Endothelial cell of umbilical vein (primary cell): Measurements from ENCODE around the gene DNAJB8. TPM values are rescaled to one million over a fixed set of nuclear protein-coding genes. Genes with fewer than 3 reads are reported as not detected.

Experiments
- BruUV-seq: library from RNA; stranded (reverse); fragments of 400-500 nt; replicated peaks from 2 replicates; lab custom pipeline; 2021; lab: Mats Ljungman, UMichigan
- CTCF ChIA-PET: fragments of 300-600, 350-600 bp; sonication (Branson Sonifier 250); formaldehyde crosslinking; loops from one replicate; lab custom pipeline; 2021; ENCODE audit warnings: antibody characterized with exemption, inconsistent platforms; lab: Charles Lee
- POLR2A ChIA-PET: fragments of 300-600, 350-600 bp; sonication (Branson Sonifier 250); formaldehyde crosslinking; loops from one replicate; lab custom pipeline; 2021; ENCODE audit warnings: antibody characterized with exemption, inconsistent platforms; lab: Charles Lee
- DNase-seq: peaks from one replicate; pipeline ENCODE4 v3.0.0-alpha.2; 2011; ENCODE audit warnings: low read depth, low spot score
- FAIRE-seq: peaks from 2 replicates; lab custom pipeline; 2011; peaks lifted over from hg19 to GRCh38; lab: Jason Lieb, UNC
- H2AFZ ChIP-seq: 2 replicates; pipeline ENCODE4 v1.6.0; 2012; ENCODE audit warnings: low read depth, low read length, control low read depth, inconsistent platforms
- H3K27ac ChIP-seq: 2 replicates; pipeline ENCODE4 v1.5.1; 2011; ENCODE audit warnings: low read depth, mild to moderate bottlenecking, control low read depth, low read length, moderate library complexity; ENCODE audit not compliant: insufficient read depth
- H3K27me3 ChIP-seq, 2 experiments: 2 replicates each; pipeline versions ENCODE4 v1.6.0 to v1.6.1; 2011; ENCODE audit warnings: low read length in 2 of 2, mixed read lengths in 1 of 2; ENCODE audit not compliant: control insufficient read depth in 2 of 2, insufficient read depth in 2 of 2
- H3K36me3 ChIP-seq, 2 experiments: 2 replicates in 1 of 2; 3 replicates in 1 of 2; pipeline ENCODE4 v1.5.1; 2011; ENCODE audit warnings: low read length in 2 of 2, mild to moderate bottlenecking in 1 of 2, moderate library complexity in 1 of 2; ENCODE audit not compliant: control insufficient read depth in 2 of 2, insufficient read depth in 2 of 2; ENCODE audit errors: extremely low read depth in 1 of 2
- H3K4me1 ChIP-seq: 3 replicates; pipeline ENCODE4 v1.5.1; 2011; ENCODE audit warnings: mild to moderate bottlenecking, low read length; ENCODE audit not compliant: control insufficient read depth, insufficient read depth; ENCODE audit errors: extremely low read depth
- H3K4me2 ChIP-seq: 2 replicates; pipeline ENCODE4 v1.6.1; 2011; ENCODE audit warnings: low read length, control low read depth, mixed read lengths; ENCODE audit not compliant: insufficient read depth
- H3K4me3 ChIP-seq, 3 experiments: fragments of 200-600 bp in 1 of 3; sonication (generic), shearing (Covaris generic) in 1 of 3; replicated peaks in 1 of 3; 2 replicates each; pipeline ENCODE4 v1.5.1; 2011 to 2016; ENCODE audit warnings: control low read depth in 3 of 3, low read length in 3 of 3, mild to moderate bottlenecking in 2 of 3, inconsistent platforms in 1 of 3, low read depth in 1 of 3, moderate library complexity in 1 of 3; ENCODE audit not compliant: insufficient read depth in 1 of 3
- H3K79me2 ChIP-seq: 2 replicates; pipeline ENCODE4 v1.6.0; 2012; ENCODE audit warnings: low read length, inconsistent platforms; ENCODE audit not compliant: control insufficient read depth, insufficient read depth
- H3K9ac ChIP-seq: replicated peaks from 2 replicates; pipeline ENCODE3; 2011; ENCODE audit warnings: low read length, control low read depth; ENCODE audit not compliant: insufficient read depth; ENCODE audit errors: extremely low read depth
- H3K9me1 ChIP-seq: replicated peaks from 3 replicates; pipeline ENCODE4 v1.6.0; 2011; ENCODE audit warnings: mild to moderate bottlenecking, low read length; ENCODE audit not compliant: control insufficient read depth, insufficient read depth; ENCODE audit errors: extremely low read depth
- H3K9me3 ChIP-seq: replicated peaks from 2 replicates; pipeline ENCODE4 v1.5.1; 2012; ENCODE audit warnings: low read length, inconsistent platforms; ENCODE audit not compliant: control insufficient read depth, insufficient read depth
- H4K20me1 ChIP-seq: replicated peaks from 2 replicates; pipeline ENCODE3; 2011; ENCODE audit warnings: mild to moderate bottlenecking, low read length; ENCODE audit not compliant: control insufficient read depth, insufficient read depth; ENCODE audit errors: extremely low read depth
- CTCF ChIP-seq, 2 donors: IDR thresholded peaks; 1 replicate in 1 of 2; 2 replicates in 1 of 2; pipeline ENCODE4 v1.5.1; 2011; ENCODE audit warnings: low read length in 2 of 2, mild to moderate bottlenecking in 2 of 2, moderate library complexity in 2 of 2, control low read depth in 1 of 2, inconsistent platforms in 1 of 2, low read depth in 1 of 2; ENCODE audit not compliant: insufficient read depth in 1 of 2; ENCODE audit errors: extremely low read depth in 1 of 2
- EZH2 ChIP-seq: IDR thresholded peaks from 2 replicates; pipeline ENCODE4 v1.6.1; 2012; ENCODE audit warnings: borderline replicate concordance, low read depth, mild to moderate bottlenecking, moderate library complexity, low read length, inconsistent platforms; ENCODE audit not compliant: severe bottlenecking
- FOS ChIP-seq: IDR thresholded peaks from 2 replicates; pipeline ENCODE4 v1.6.1; 2011; ENCODE audit warnings: mild to moderate bottlenecking, low read length, moderate library complexity, borderline replicate concordance; ENCODE audit not compliant: insufficient read depth
- GATA2 ChIP-seq: IDR thresholded peaks from 2 replicates; pipeline ENCODE4 v1.7.0; 2011; ENCODE audit warnings: low read depth, mild to moderate bottlenecking, moderate library complexity, mixed read lengths, low read length; ENCODE audit not compliant: insufficient read length, insufficient read depth
- JUN ChIP-seq: IDR thresholded peaks from 2 replicates; pipeline ENCODE4 v1.6.1; 2011; ENCODE audit warnings: borderline replicate concordance, low read depth; ENCODE audit not compliant: insufficient read length, insufficient read depth
- MAX ChIP-seq: IDR thresholded peaks from 2 replicates; pipeline ENCODE4 v1.6.1; 2011; ENCODE audit not compliant: insufficient read depth, insufficient read length
- MYC ChIP-seq: IDR thresholded peaks from one replicate; pipeline ENCODE4 v1.6.1; 2011; ENCODE audit warnings: mild to moderate bottlenecking, low read depth, low read length
- POLR2A ChIP-seq: IDR thresholded peaks from 2 replicates; pipeline ENCODE4 v1.6.1; 2012; ENCODE audit warnings: low read depth, mild to moderate bottlenecking, control low read depth, low read length
- POLR2AphosphoS5 ChIP-seq: IDR thresholded peaks from 2 replicates; pipeline ENCODE4 v1.6.1; 2012; ENCODE audit warnings: low read depth, mild to moderate bottlenecking, control low read depth, low read length, moderate library complexity; ENCODE audit not compliant: insufficient read depth
- dilution Hi-C: fragments of 300-500 bp; cut with MboI; formaldehyde crosslinking; loops from one replicate; pipeline ENCODE4 v1.15.0; 2019; ENCODE audit warnings: low sequenced_read_pairs; ENCODE audit not compliant: extremely low pct_ligation_motif_present
- intact Hi-C: fragments of 100-400 bp; cut with micrococcal nuclease; formaldehyde crosslinking; loops from one replicate; pipeline ENCODE4 v1.10.0; 2022
- polyA plus RNA-seq, 4 experiments: library from polyadenylated mRNA; depleted of rRNA in 3 of 4; stranded (reverse) in 3 of 4; unstranded in 1 of 4; fragments of >200 nt; gene quantifications; 2 replicates each; pipeline versions ENCODE4 v1.2.1 to v1.2.3, GENCODE V29; 2011 to 2012; ENCODE audit warnings: missing spikeins in 1 of 4
- total RNA-seq: library from RNA; stranded (reverse); gene quantifications from 2 replicates; pipeline ENCODE4 v1.2.3, GENCODE V29; 2021

Gene DNAJB8
- total and polyA plus RNA-seq, 2 donors (not counting 3 experiments of a cell fraction or from before 2014, with no cell fraction given): not detected

GRCh38 chr3:128498901-128499530, 32.3 kb upstream of the DNAJB8 start:
- ChIA-PET POLR2A (interaction anchor here (0.6 kb wide), 1 partner anchor 486 kb away, joined by 7 read pairs; no protein-coding TSS in a partner anchor), CTCF (interaction anchor here (0.9 to 5.3 kb wide), 8 partner anchors 9 to 192 kb away, joined by 3 to 52 read pairs (median 6); no protein-coding TSS in a partner anchor)
- H3K4me3 ChIP-seq: no peak overlapping the region
- no peak overlapping the region for H3K27ac ChIP-seq
- no peaks in the 10 kb centered on the region for H4K20me1 ChIP-seq
- H2AFZ ChIP-seq: no peak overlapping the region
- peaks cover 18% of the 10 kb centered on the region for H3K79me2 ChIP-seq
- no peaks in the 10 kb centered on the region for H3K36me3 ChIP-seq
- dilution Hi-C loops (no loop called here), intact Hi-C loops (loop anchor here (1.0 to 5.0 kb wide), 2 partner anchors 85 to 272 kb away; no protein-coding TSS in a partner anchor)
- H3K9me3 ChIP-seq: no peaks in the 10 kb centered on the region
- H3K9ac ChIP-seq: no peak overlapping the region
- no peaks in the 10 kb centered on the region for H3K9me1 ChIP-seq
- H3K27me3 ChIP-seq: no peaks in the 10 kb centered on the region
- DNase-seq (no peak), FAIRE-seq (no peak)
- peaks cover 13% of the 10 kb centered on the region for H3K4me1 ChIP-seq
- no peak for TF ChIP-seq MAX
- TF ChIP-seq FOS: no peak
- TF ChIP-seq POLR2A: no peak
- no peak for TF ChIP-seq GATA2
- TF ChIP-seq CTCF (IDR thresholded peaks at IDR 0.05; ENCODE audit: extremely low read depth in 1 of 2, insufficient read depth in 1 of 2, low read depth in 1 of 2, low read length in 2 of 2): no peak
- TF ChIP-seq MYC: no peak
- TF ChIP-seq EZH2: no peak
- TF ChIP-seq POLR2AphosphoS5: no peak
- no peak for TF ChIP-seq JUN
- H3K4me2 ChIP-seq: no peak overlapping the region
- BruUV-seq: no TSS peak
